ENCODE results near the gene MRPL2.

DNA sequence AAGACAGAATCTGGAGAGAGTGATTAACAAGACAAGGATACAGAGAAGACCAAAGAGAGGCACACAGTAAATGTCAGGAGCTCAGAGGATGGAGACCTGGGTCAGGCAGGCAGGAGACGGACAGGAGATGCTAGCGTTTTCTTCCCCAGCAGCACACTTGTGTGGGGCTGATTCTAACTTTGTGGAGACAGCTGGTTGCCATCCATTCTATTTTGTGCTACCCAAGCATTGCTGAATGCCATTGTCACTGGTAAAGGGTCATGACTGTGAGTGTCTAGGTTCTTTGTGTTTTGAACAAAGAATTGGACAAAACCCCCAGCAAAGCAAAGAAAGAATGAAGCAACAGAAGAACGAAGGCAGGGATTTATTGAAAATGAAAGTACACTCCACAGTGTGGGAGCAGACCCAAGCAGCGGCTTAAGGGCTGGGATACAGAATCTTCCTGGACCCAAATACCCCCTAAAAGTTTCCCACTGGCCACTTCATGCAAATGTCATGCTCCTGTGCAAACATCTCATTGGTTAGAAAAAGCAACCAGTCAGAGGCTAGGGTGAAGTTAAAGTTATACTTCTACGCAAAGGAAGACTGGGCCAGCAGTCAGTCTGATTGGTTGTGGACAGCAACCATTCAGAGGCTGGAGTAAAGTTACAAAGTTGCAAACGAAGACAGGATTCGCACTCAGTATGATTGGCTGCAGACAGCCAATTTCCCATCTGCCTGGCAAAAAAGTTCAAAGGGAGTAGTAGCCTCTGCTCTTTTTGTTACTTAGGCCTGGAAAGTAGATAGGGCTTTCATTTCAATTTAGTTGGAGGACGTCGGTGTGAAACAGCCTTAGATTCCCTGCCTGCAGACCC is 34.4 kb upstream of the MRPL2 start:
- TF ChIP-seq, protein P1, sequence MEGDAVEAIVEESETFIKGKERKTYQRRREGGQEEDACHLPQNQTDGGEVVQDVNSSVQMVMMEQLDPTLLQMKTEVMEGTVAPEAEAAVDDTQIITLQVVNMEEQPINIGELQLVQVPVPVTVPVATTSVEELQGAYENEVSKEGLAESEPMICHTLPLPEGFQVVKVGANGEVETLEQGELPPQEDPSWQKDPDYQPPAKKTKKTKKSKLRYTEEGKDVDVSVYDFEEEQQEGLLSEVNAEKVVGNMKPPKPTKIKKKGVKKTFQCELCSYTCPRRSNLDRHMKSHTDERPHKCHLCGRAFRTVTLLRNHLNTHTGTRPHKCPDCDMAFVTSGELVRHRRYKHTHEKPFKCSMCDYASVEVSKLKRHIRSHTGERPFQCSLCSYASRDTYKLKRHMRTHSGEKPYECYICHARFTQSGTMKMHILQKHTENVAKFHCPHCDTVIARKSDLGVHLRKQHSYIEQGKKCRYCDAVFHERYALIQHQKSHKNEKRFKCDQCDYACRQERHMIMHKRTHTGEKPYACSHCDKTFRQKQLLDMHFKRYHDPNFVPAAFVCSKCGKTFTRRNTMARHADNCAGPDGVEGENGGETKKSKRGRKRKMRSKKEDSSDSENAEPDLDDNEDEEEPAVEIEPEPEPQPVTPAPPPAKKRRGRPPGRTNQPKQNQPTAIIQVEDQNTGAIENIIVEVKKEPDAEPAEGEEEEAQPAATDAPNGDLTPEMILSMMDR (IDR thresholded peaks at IDR 0.05), result no peak
- TF ChIP-seq POLR2A (IDR thresholded peaks at IDR 0.05; ENCODE audit: low read depth), result no peak

Measured in esophagus muscularis mucosa (tissue), 3 donors.